Upper lobe of left lung (tissue), 4 donors: ENCODE data around the gene CHMP2A.

Experiments
- CTCF ChIP-seq, 6 experiments: fragments of 450-650 bp in 4 of 6; fragments of 200-600 bp in 2 of 6; sonication (generic) in 2 of 6; IDR thresholded peaks; one replicate each; pipeline ENCODE4 v1.5.1; 2016 to 2019; ENCODE audit warnings: antibody characterized with exemption in 6 of 6
- POLR2A ChIP-seq, 4 donors: fragments of 450-650 bp; IDR thresholded peaks; one replicate each; pipeline ENCODE4 v1.5.1; 2016 to 2017; ENCODE audit warnings: antibody characterized with exemption in 4 of 4, mild to moderate bottlenecking in 2 of 4
- POLR2AphosphoS5 ChIP-seq, 2 donors: sonication (generic); formaldehyde crosslinking; IDR thresholded peaks; one replicate each; pipeline ENCODE4 v1.5.1; 2017; ENCODE audit warnings: antibody characterized with exemption in 2 of 2

GRCh38 chr19:58570770-58571574 is 16.1 kb upstream of the CHMP2A start:
- TF ChIP-seq POLR2A (IDR thresholded peaks at IDR 0.05) (no peak), CTCF (IDR thresholded peaks at IDR 0.05) (no peak), POLR2AphosphoS5 (IDR thresholded peaks at IDR 0.05) (no peak)
